BE2C (cell line): ENCODE measurements around the gene ARID3A.

Experiments used
- DNase-seq: peaks from one replicate; pipeline ENCODE4 v3.0.0-alpha.2; 2020
- H3K27me3 ChIP-seq: fragments of 250-450 bp; sonication (Bioruptor Pico); 2 replicates; pipeline ENCODE4 v1.5.1; 2020; ENCODE audit warnings: mild to moderate bottlenecking
- H3K36me3 ChIP-seq: fragments of 250-450 bp; sonication (Bioruptor Pico); 2 replicates; pipeline ENCODE4 v1.5.1; 2020; ENCODE audit warnings: mild to moderate bottlenecking
- H3K4me1 ChIP-seq: fragments of 250-450 bp; sonication (Bioruptor Pico); 2 replicates; pipeline ENCODE4 v1.5.1; 2020
- H3K4me3 ChIP-seq: 2 replicates; pipeline ENCODE4 v1.5.1; 2011; ENCODE audit warnings: low read depth, low read length
- H3K9me3 ChIP-seq: fragments of 250-450 bp; sonication (Bioruptor Pico); 2 replicates; pipeline ENCODE4 v1.5.1; 2020
- CTCF ChIP-seq: IDR thresholded peaks from 2 replicates; pipeline ENCODE4 v1.5.1; 2012; ENCODE audit warnings: mild to moderate bottlenecking, low read depth, low read length

The ARID3A gene

GRCh38 chr19:933553-933882, 7.7 kb downstream of the ARID3A start:
- Histone ChIP-seq H3K9me3 (no peaks in the 10 kb centered on the region), H3K4me3 (no peak overlapping the region), H3K4me1 (peaks cover 25% of the 10 kb centered on the region), H3K27me3 (no peaks in the 10 kb centered on the region), H3K36me3 (peaks cover 17% of the 10 kb centered on the region)
- no peak for DNase-seq
- TF ChIP-seq CTCF = no peak

GRCh38 chr19:934197-934840, 8.5 kb downstream of the ARID3A start:
- TF ChIP-seq CTCF = no peak
- Histone ChIP-seq H3K4me3 (no peak overlapping the region), H3K36me3 (peaks cover 17% of the 10 kb centered on the region), H3K27me3 (no peaks in the 10 kb centered on the region), H3K4me1 (peaks cover 25% of the 10 kb centered on the region), H3K9me3 (no peaks in the 10 kb centered on the region)
- DNase-seq = no peak

DNA sequence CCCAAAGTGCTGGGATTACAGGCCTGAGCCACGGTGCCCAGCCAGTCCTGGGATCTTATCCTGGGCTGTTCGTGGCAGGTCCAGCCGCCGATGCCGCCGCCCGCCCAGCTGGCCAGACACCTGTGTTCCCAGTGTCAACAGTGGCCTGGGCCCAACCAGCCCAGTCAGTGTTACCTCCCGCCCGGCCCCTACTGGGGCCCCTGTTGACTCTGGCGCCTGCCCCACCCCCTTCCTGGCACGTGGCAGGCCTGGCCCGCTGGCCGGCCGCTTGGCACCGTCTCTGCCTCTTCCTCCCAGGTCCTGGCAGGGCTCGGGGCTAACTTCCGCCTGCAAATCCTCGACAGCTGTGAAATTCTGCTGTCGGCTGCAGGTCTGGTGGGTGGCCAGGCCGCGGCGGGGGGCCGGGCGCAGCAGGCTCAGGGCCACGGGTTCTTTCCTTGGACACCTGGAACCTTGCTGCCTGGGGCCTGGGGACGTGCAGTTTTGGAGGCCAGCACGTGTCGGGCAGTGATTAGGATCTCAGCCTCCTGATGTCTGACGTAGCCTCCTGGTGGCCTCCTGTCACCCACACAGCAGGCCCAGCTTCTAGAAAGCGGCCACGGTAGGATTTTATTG, 9.1 kb downstream of the ARID3A start:
- DNase-seq = peak; percentile 82
- peaks cover 12% of the 10 kb centered on the region for H3K36me3 ChIP-seq

DNA sequence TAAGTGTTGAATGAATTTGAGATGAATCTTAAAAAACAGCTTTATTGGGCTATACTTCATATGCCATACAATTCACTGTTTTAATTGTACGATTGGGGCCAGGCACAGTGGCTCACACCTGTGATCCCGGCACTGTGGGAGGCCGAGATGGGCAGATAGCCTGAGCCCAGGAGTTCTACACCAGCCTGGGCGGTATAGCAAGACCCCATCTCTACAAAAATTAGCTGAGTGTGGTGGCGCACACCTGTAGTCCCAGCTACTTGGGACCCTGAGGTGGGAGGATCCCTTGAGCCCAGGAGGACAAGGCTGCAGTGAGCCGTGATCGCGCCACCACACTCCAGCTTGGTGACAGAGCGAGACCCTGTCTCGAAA, 10.3 kb downstream of the ARID3A start:
- Histone ChIP-seq H3K9me3 (no peaks in the 10 kb centered on the region), H3K27me3 (no peaks in the 10 kb centered on the region), H3K4me1 (peaks cover 38% of the 10 kb centered on the region), H3K4me3 (no peak overlapping the region), H3K36me3 (peaks cover 12% of the 10 kb centered on the region)
- TF ChIP-seq CTCF = no peak
- DNase-seq = no peak

More for the DNA sequence above, 9.1 kb downstream of the ARID3A start:
- no peaks in the 10 kb centered on the region for H3K27me3 ChIP-seq
- no peak overlapping the region for H3K4me3 ChIP-seq
- no peak for TF ChIP-seq CTCF
- H3K9me3 ChIP-seq = no peaks in the 10 kb centered on the region
- peaks cover 29% of the 10 kb centered on the region for H3K4me1 ChIP-seq

DNA sequence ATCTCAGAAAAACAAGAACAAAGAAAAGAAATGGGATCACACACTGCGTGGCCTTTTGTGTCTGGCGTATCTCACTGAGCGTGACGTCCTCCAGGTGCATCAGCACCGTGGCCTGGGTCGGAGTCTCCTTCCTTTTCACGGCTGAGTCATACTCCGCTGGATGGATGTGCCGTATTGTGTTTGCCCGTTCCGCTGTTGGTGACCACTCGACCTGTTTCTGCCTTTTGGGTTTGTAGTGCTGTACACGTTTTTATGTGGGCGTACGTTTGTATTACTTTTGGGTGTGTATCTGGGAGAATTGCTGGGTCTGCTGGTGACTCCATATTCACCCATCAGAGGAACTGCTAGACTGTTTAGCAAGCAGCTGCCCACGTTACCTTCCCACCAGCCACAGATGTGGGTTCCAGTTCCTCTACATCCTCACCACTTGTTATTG, 11.4 kb downstream of the ARID3A start:
- TF ChIP-seq CTCF = no peak

GRCh38 chr19:938233-938923, 12.5 kb downstream of the ARID3A start:
- H3K36me3 ChIP-seq = peaks cover 9% of the 10 kb centered on the region
- peaks cover 33% of the 10 kb centered on the region for H3K4me1 ChIP-seq
- TF ChIP-seq CTCF = no peak
- no peaks in the 10 kb centered on the region for H3K9me3 ChIP-seq
- no peaks in the 10 kb centered on the region for H3K27me3 ChIP-seq
- H3K4me3 ChIP-seq = no peak overlapping the region
- no peak for DNase-seq

More for the DNA sequence above, 11.4 kb downstream of the ARID3A start:
- no peak overlapping the region for H3K4me3 ChIP-seq
- H3K36me3 ChIP-seq = peaks cover 9% of the 10 kb centered on the region
- peaks cover 40% of the 10 kb centered on the region for H3K4me1 ChIP-seq
- no peaks in the 10 kb centered on the region for H3K27me3 ChIP-seq
- no peaks in the 10 kb centered on the region for H3K9me3 ChIP-seq
- no peak for DNase-seq
